BLaER1 treated with 17β-estradiol and CSF1 and Interleukin-3, amounts not matched to agents 10 nM and 100 nM (cell line): ENCODE measurements around the gene MGAT4D.

Experiments
- H3K27ac ChIP-seq, 11 experiments: shearing (Covaris generic); formaldehyde crosslinking; 2 replicates each; pipeline ENCODE4 v1.8.1; 2022
- H3K27me3 ChIP-seq, 11 experiments: shearing (Covaris generic); formaldehyde crosslinking; 2 replicates each; pipeline ENCODE4 v1.8.1; 2022
- H3K36me3 ChIP-seq, 11 experiments: shearing (Covaris generic); formaldehyde crosslinking; 2 replicates each; pipeline ENCODE4 v1.8.1; 2022
- H3K4me1 ChIP-seq, 10 experiments: shearing (Covaris generic); formaldehyde crosslinking; 2 replicates each; pipeline ENCODE4 v1.8.1; 2022
- H3K4me2 ChIP-seq, 11 experiments: shearing (Covaris generic); formaldehyde crosslinking; 2 replicates each; pipeline ENCODE4 v1.8.1; 2022
- H3K4me3 ChIP-seq, 10 experiments: shearing (Covaris generic); formaldehyde crosslinking; 2 replicates each; pipeline ENCODE4 v1.8.1; 2022
- H3K9ac ChIP-seq, 11 experiments: shearing (Covaris generic); formaldehyde crosslinking; 2 replicates each; pipeline ENCODE4 v1.8.1; 2022
- H3K9me3 ChIP-seq, 11 experiments: shearing (Covaris generic); formaldehyde crosslinking; replicated peaks in 1 of 11; 2 replicates each; pipeline ENCODE4 v1.8.1; 2022
- H4K20me1 ChIP-seq, 11 experiments: shearing (Covaris generic); formaldehyde crosslinking; 2 replicates each; pipeline ENCODE4 v1.8.1; 2022
- Cebpa-rat ChIP-seq, 11 experiments: shearing (Covaris generic); IDR thresholded peaks; 2 replicates each; pipeline ENCODE4 v1.8.1; 2022

The MGAT4D gene

GRCh38 chr4:140408974-140409373, 89.1 kb downstream of the MGAT4D start:
- no peak overlapping the region for H3K9ac ChIP-seq
- H3K4me2 ChIP-seq: no peak overlapping the region
- no peaks in the 10 kb centered on the region for H3K27me3 ChIP-seq
- H3K9me3 ChIP-seq: no peaks in the 10 kb centered on the region; a peak in 1 of 22 replicates
- H3K27ac ChIP-seq: no peak overlapping the region
- no peak for TF ChIP-seq Cebpa-rat (IDR thresholded peaks at IDR 0.05)
- no peak overlapping the region for H3K4me3 ChIP-seq
- no peaks in the 10 kb centered on the region for H3K36me3 ChIP-seq
- H3K4me1 ChIP-seq: no peaks in the 10 kb centered on the region
- H4K20me1 ChIP-seq: no peaks in the 10 kb centered on the region

GRCh38 chr4:140406292-140406691, 91.8 kb downstream of the MGAT4D start:
- Histone ChIP-seq H4K20me1 (no peaks in the 10 kb centered on the region), H3K27me3 (no peaks in the 10 kb centered on the region), H3K4me1 (no peaks in the 10 kb centered on the region), H3K4me2 (no peak overlapping the region), H3K27ac (no peak overlapping the region), H3K4me3 (no peak overlapping the region), H3K36me3 (no peaks in the 10 kb centered on the region), H3K9me3 (no peaks in the 10 kb centered on the region; a peak in 1 of 22 replicates), H3K9ac (no peak overlapping the region)
- TF ChIP-seq Cebpa-rat (IDR thresholded peaks at IDR 0.05): no peak

- Histone ChIP-seq H3K9ac (no peak overlapping the region), H3K27ac (no peak overlapping the region), H3K27me3 (no peaks in the 10 kb centered on the region), H4K20me1 (no peaks in the 10 kb centered on the region), H3K4me1 (no peaks in the 10 kb centered on the region), H3K4me3 (no peak overlapping the region), H3K4me2 (no peak overlapping the region), H3K36me3 (no peaks in the 10 kb centered on the region), H3K9me3 (no peaks in the 10 kb centered on the region; a peak in 1 of 22 replicates)
- TF ChIP-seq Cebpa-rat (IDR thresholded peaks at IDR 0.05): no peak
These were observed 98.0 kb downstream of the MGAT4D start for GRCh38 chr4:140400111-140400510.

- H3K27me3 ChIP-seq: no peaks in the 10 kb centered on the region
- H3K4me1 ChIP-seq: no peaks in the 10 kb centered on the region
- no peak overlapping the region for H3K4me2 ChIP-seq
- TF ChIP-seq Cebpa-rat (IDR thresholded peaks at IDR 0.05): no peak
- H3K36me3 ChIP-seq: no peaks in the 10 kb centered on the region
- no peak overlapping the region for H3K9ac ChIP-seq
- H3K4me3 ChIP-seq: no peak overlapping the region
- H3K9me3 ChIP-seq: no peaks in the 10 kb centered on the region
- H3K27ac ChIP-seq: no peak overlapping the region
- H4K20me1 ChIP-seq: no peaks in the 10 kb centered on the region
These were observed 102.4 kb downstream of the MGAT4D start for GRCh38 chr4:140395668-140396067.
